NCI-H146 treated with DMSO at 0.1 percent for 48 hours (cell line): ENCODE data around the gene SHPK.

ENCODE experiments used
- DNase-seq: peaks from one replicate; lab custom pipeline; 2025; ENCODE audit not compliant: unreplicated experiment; lab: John Stamatoyannopoulos, UW

The SHPK gene

GRCh38 chr17:3636154-3636907 is at the start of gene SHPK, which contains the start of gene CTNS:
TSS of gene SHPK (minus strand) at chr17:3636250. CDS start at chr17:3636219, 31 bp downstream.
TSS of gene CTNS (plus strand) at chr17:3636760. CDS start at chr17:3640207, 3,447 bp downstream.
- peak; percentile 93 for DNase-seq

GRCh38 chr17:3685174-3685573 is 49.1 kb upstream of the SHPK start:
- no peak for DNase-seq

GRCh38 chr17:3683054-3683511 is 47.0 kb upstream of the SHPK start:
- DNase-seq: peak; percentile 5

GRCh38 chr17:3682033-3682432 is 46.0 kb upstream of the SHPK start:
- no peak for DNase-seq

GRCh38 chr17:3681565-3681964 is 45.5 kb upstream of the SHPK start:
- no peak for DNase-seq

GRCh38 chr17:3681057-3681456 is 45.0 kb upstream of the SHPK start:
- no peak for DNase-seq

- DNase-seq: no peak
These were observed 43.6 kb upstream of the SHPK start for GRCh38 chr17:3679531-3680126.

- DNase-seq: no peak
These were observed 42.9 kb upstream of the SHPK start for GRCh38 chr17:3678821-3679530.

- DNase-seq: no peak
These were observed 42.2 kb upstream of the SHPK start for GRCh38 chr17:3678095-3678820.

- DNase-seq: no peak
These were observed 39.8 kb upstream of the SHPK start for GRCh38 chr17:3675886-3676285.

- DNase-seq: no peak
These were observed 36.5 kb upstream of the SHPK start for GRCh38 chr17:3672571-3672970.

GRCh38 chr17:3669548-3669947 is 33.5 kb upstream of the SHPK start:
- no peak for DNase-seq

GRCh38 chr17:3669085-3669347 is 33.0 kb upstream of the SHPK start:
- no peak for DNase-seq

- peak; percentile 94 for DNase-seq
These were observed 32.4 kb upstream of the SHPK start, which contains the start of the genes EMC6 and TAX1BP3 for GRCh38 chr17:3668279-3669084. TSS of gene EMC6 (plus strand) at chr17:3668812. CDS start at chr17:3669147, 335 bp downstream. TSS of gene TAX1BP3 (minus strand) at chr17:3668578. CDS start at chr17:3668526, 52 bp downstream.

- DNase-seq: peak; percentile 22
These were observed 31.6 kb upstream of the SHPK start for GRCh38 chr17:3667366-3668278.

GRCh38 chr17:3666516-3666915 is 30.5 kb upstream of the SHPK start:
- no peak for DNase-seq

- no peak for DNase-seq
These were observed 29.8 kb upstream of the SHPK start for GRCh38 chr17:3665834-3666233.

- DNase-seq: no peak
These were observed 27.3 kb upstream of the SHPK start for GRCh38 chr17:3663102-3664011.
